ENCODE measurements around the gene NR0B2.

NR0B2 gene

GRCh38 chr1:26923711-26924110 is 9.9 kb upstream of the NR0B2 start:
- H3K27ac ChIP-seq (ENCODE audit: low read depth, low read length), result no peak overlapping the region
- H3K9ac ChIP-seq (ENCODE audit: low read length), result no peak overlapping the region
- H3K27me3 ChIP-seq (ENCODE audit: control insufficient read depth in 1 of 2, insufficient read depth in 2 of 2, low read length in 2 of 2), result no peaks in the 10 kb centered on the region
- no peaks in the 10 kb centered on the region for H3K9me3 ChIP-seq (ENCODE audit: low read length)
- H3K4me1 ChIP-seq (ENCODE audit: insufficient read depth, low read length), result peaks cover 17% of the 10 kb centered on the region
- H3K4me3 ChIP-seq (ENCODE audit: low read depth in 1 of 2, low read length in 2 of 2), result no peak overlapping the region
- peaks cover 27% of the 10 kb centered on the region for H3K36me3 ChIP-seq (ENCODE audit: insufficient read depth, low read length)

GRCh38 chr1:26922901-26923300 is 9.1 kb upstream of the NR0B2 start:
- H3K9me3 ChIP-seq (ENCODE audit: low read length), result no peaks in the 10 kb centered on the region
- H3K4me1 ChIP-seq (ENCODE audit: insufficient read depth, low read length), result peaks cover 17% of the 10 kb centered on the region
- no peaks in the 10 kb centered on the region for H3K27me3 ChIP-seq (ENCODE audit: control insufficient read depth in 1 of 2, insufficient read depth in 2 of 2, low read length in 2 of 2)
- peak overlapping the region in 1 of 2 donors; percentile 94 for H3K4me3 ChIP-seq (ENCODE audit: low read depth in 1 of 2, low read length in 2 of 2)
- H3K36me3 ChIP-seq (ENCODE audit: insufficient read depth, low read length), result peaks cover 26% of the 10 kb centered on the region
- H3K9ac ChIP-seq (ENCODE audit: low read length), result no peak overlapping the region
- no peak overlapping the region for H3K27ac ChIP-seq (ENCODE audit: low read depth, low read length)

GRCh38 chr1:26922431-26922729 is 8.6 kb upstream of the NR0B2 start:
- Histone ChIP-seq H3K9ac (ENCODE audit: low read length) (peak overlapping the region; percentile 95), H3K27me3 (ENCODE audit: control insufficient read depth in 1 of 2, insufficient read depth in 2 of 2, low read length in 2 of 2) (no peaks in the 10 kb centered on the region), H3K27ac (ENCODE audit: low read depth, low read length) (peak overlapping the region; percentile 71), H3K9me3 (ENCODE audit: low read length) (no peaks in the 10 kb centered on the region), H3K4me3 (ENCODE audit: low read depth in 1 of 2, low read length in 2 of 2) (peak overlapping the region; percentile 82 to 94), H3K36me3 (ENCODE audit: insufficient read depth, low read length) (peaks cover 21% of the 10 kb centered on the region), H3K4me1 (ENCODE audit: insufficient read depth, low read length) (peaks cover 17% of the 10 kb centered on the region)

- no peaks in the 10 kb centered on the region for H3K27me3 ChIP-seq (ENCODE audit: control insufficient read depth in 1 of 2, insufficient read depth in 2 of 2, low read length in 2 of 2)
- H3K9ac ChIP-seq (ENCODE audit: low read length), result peak within 1 kb of the TSS; percentile 95
- no peaks in the 10 kb centered on the region for H3K9me3 ChIP-seq (ENCODE audit: low read length)
- peaks cover 17% of the 10 kb centered on the region for H3K4me1 ChIP-seq (ENCODE audit: insufficient read depth, low read length)
- H3K36me3 ChIP-seq (ENCODE audit: insufficient read depth, low read length), result peaks cover 17% of the 10 kb centered on the region
- peak within 1 kb of the TSS; percentile 71 for H3K27ac ChIP-seq (ENCODE audit: low read depth, low read length)
- peak within 1 kb of the TSS; percentile 82 to 94 for H3K4me3 ChIP-seq (ENCODE audit: low read depth in 1 of 2, low read length in 2 of 2)
Observed at GRCh38 chr1:26921540-26922430, 8.0 kb upstream of the NR0B2 start, which contains the start of gene NUDC. NUDC (plus strand) TSS chr1:26921743; CDS start chr1:26921849, 106 bp downstream.

GRCh38 chr1:26921126-26921539 is 7.4 kb upstream of the NR0B2 start:
- peaks cover 11% of the 10 kb centered on the region for H3K36me3 ChIP-seq (ENCODE audit: insufficient read depth, low read length)
- H3K9me3 ChIP-seq (ENCODE audit: low read length), result no peaks in the 10 kb centered on the region
- H3K4me1 ChIP-seq (ENCODE audit: insufficient read depth, low read length), result peaks cover 17% of the 10 kb centered on the region
- peak overlapping the region in 1 of 2 donors; percentile 94 for H3K4me3 ChIP-seq (ENCODE audit: low read depth in 1 of 2, low read length in 2 of 2)
- peak overlapping the region; percentile 12 for H3K27ac ChIP-seq (ENCODE audit: low read depth, low read length)
- H3K9ac ChIP-seq (ENCODE audit: low read length), result peak overlapping the region; percentile 53
- no peaks in the 10 kb centered on the region for H3K27me3 ChIP-seq (ENCODE audit: control insufficient read depth in 1 of 2, insufficient read depth in 2 of 2, low read length in 2 of 2)

- Histone ChIP-seq H3K27ac (ENCODE audit: low read depth, low read length) (no peak overlapping the region), H3K4me3 (ENCODE audit: low read depth in 1 of 2, low read length in 2 of 2) (no peak overlapping the region), H3K36me3 (ENCODE audit: insufficient read depth, low read length) (no peaks in the 10 kb centered on the region), H3K9me3 (ENCODE audit: low read length) (no peaks in the 10 kb centered on the region), H3K4me1 (ENCODE audit: insufficient read depth, low read length) (no peaks in the 10 kb centered on the region), H3K27me3 (ENCODE audit: control insufficient read depth in 1 of 2, insufficient read depth in 2 of 2, low read length in 2 of 2) (no peaks in the 10 kb centered on the region), H3K9ac (ENCODE audit: low read length) (no peak overlapping the region)
Observed at GRCh38 chr1:26915204-26915842, 1.5 kb upstream of the NR0B2 start.

- no peak overlapping the region for H3K27ac ChIP-seq (ENCODE audit: low read depth, low read length)
- no peaks in the 10 kb centered on the region for H3K27me3 ChIP-seq (ENCODE audit: control insufficient read depth in 1 of 2, insufficient read depth in 2 of 2, low read length in 2 of 2)
- H3K4me3 ChIP-seq (ENCODE audit: low read depth in 1 of 2, low read length in 2 of 2), result no peak overlapping the region
- H3K9ac ChIP-seq (ENCODE audit: low read length), result no peak overlapping the region
- no peaks in the 10 kb centered on the region for H3K36me3 ChIP-seq (ENCODE audit: insufficient read depth, low read length)
- no peaks in the 10 kb centered on the region for H3K9me3 ChIP-seq (ENCODE audit: low read length)
- H3K4me1 ChIP-seq (ENCODE audit: insufficient read depth, low read length), result no peaks in the 10 kb centered on the region
Observed at GRCh38 chr1:26913389-26913753, 404 bp downstream of the NR0B2 start.

GRCh38 chr1:26912147-26912490 is 1.7 kb downstream of the NR0B2 start:
- Histone ChIP-seq H3K36me3 (ENCODE audit: insufficient read depth, low read length) (no peaks in the 10 kb centered on the region), H3K9ac (ENCODE audit: low read length) (no peak overlapping the region), H3K4me3 (ENCODE audit: low read depth in 1 of 2, low read length in 2 of 2) (no peak overlapping the region), H3K27ac (ENCODE audit: low read depth, low read length) (no peak overlapping the region), H3K27me3 (ENCODE audit: control insufficient read depth in 1 of 2, insufficient read depth in 2 of 2, low read length in 2 of 2) (no peaks in the 10 kb centered on the region), H3K9me3 (ENCODE audit: low read length) (no peaks in the 10 kb centered on the region), H3K4me1 (ENCODE audit: insufficient read depth, low read length) (no peaks in the 10 kb centered on the region)

GRCh38 chr1:26911399-26912146 is 2.2 kb downstream of the NR0B2 start:
- H3K27ac ChIP-seq (ENCODE audit: low read depth, low read length), result no peak overlapping the region
- no peaks in the 10 kb centered on the region for H3K9me3 ChIP-seq (ENCODE audit: low read length)
- H3K9ac ChIP-seq (ENCODE audit: low read length), result no peak overlapping the region
- no peaks in the 10 kb centered on the region for H3K27me3 ChIP-seq (ENCODE audit: control insufficient read depth in 1 of 2, insufficient read depth in 2 of 2, low read length in 2 of 2)
- no peaks in the 10 kb centered on the region for H3K36me3 ChIP-seq (ENCODE audit: insufficient read depth, low read length)
- no peak overlapping the region for H3K4me3 ChIP-seq (ENCODE audit: low read depth in 1 of 2, low read length in 2 of 2)
- no peaks in the 10 kb centered on the region for H3K4me1 ChIP-seq (ENCODE audit: insufficient read depth, low read length)

- no peaks in the 10 kb centered on the region for H3K36me3 ChIP-seq (ENCODE audit: insufficient read depth, low read length)
- no peaks in the 10 kb centered on the region for H3K9me3 ChIP-seq (ENCODE audit: low read length)
- H3K27me3 ChIP-seq (ENCODE audit: control insufficient read depth in 1 of 2, insufficient read depth in 2 of 2, low read length in 2 of 2), result no peaks in the 10 kb centered on the region
- H3K9ac ChIP-seq (ENCODE audit: low read length), result no peak overlapping the region
- no peak overlapping the region for H3K27ac ChIP-seq (ENCODE audit: low read depth, low read length)
- H3K4me3 ChIP-seq (ENCODE audit: low read depth in 1 of 2, low read length in 2 of 2), result no peak overlapping the region
- H3K4me1 ChIP-seq (ENCODE audit: insufficient read depth, low read length), result no peaks in the 10 kb centered on the region
Observed at GRCh38 chr1:26910343-26911160, 3.2 kb downstream of the NR0B2 start.

- Histone ChIP-seq H3K27ac (ENCODE audit: low read depth, low read length) (no peak overlapping the region), H3K9ac (ENCODE audit: low read length) (no peak overlapping the region), H3K36me3 (ENCODE audit: insufficient read depth, low read length) (no peaks in the 10 kb centered on the region), H3K27me3 (ENCODE audit: control insufficient read depth in 1 of 2, insufficient read depth in 2 of 2, low read length in 2 of 2) (no peaks in the 10 kb centered on the region), H3K4me3 (ENCODE audit: low read depth in 1 of 2, low read length in 2 of 2) (no peak overlapping the region), H3K9me3 (ENCODE audit: low read length) (no peaks in the 10 kb centered on the region), H3K4me1 (ENCODE audit: insufficient read depth, low read length) (no peaks in the 10 kb centered on the region)
Observed at GRCh38 chr1:26909951-26910342, 3.8 kb downstream of the NR0B2 start.

Measured in muscle layer of colon (tissue), 2 donors.